K562 (cell line): Measurements from ENCODE around the gene HMG20B. TPM values are rescaled to one million over a fixed set of nuclear protein-coding genes. Genes with fewer than 3 reads are reported as not detected.
A peak's percentile ranks its signal among the peaks of the same experiment; 100 is the strongest.

ENCODE experiments used
- ATAC-seq: fragments of 200-7000 bp; cut with Tn5 transposase; 3 replicates; pipeline ENCODE4 v1.9.1; 2020; ENCODE audit warnings: moderate library complexity
- BruUV-seq: library from RNA; stranded (reverse); fragments of 400-500 nt; replicated peaks from 2 replicates; lab custom pipeline; 2021; lab: Mats Ljungman, UMichigan
- CTCF ChIA-PET: fragments of 300-600 bp; formaldehyde crosslinking; extraction: SDS; loops from one replicate; lab custom pipeline; 2021; ENCODE audit warnings: low intra/inter-chr PET ratio; lab: Yijun Ruan, JAX
- POLR2A ChIA-PET: fragments of 300-600, 350-650 bp; sonication (Branson Sonifier 250); formaldehyde crosslinking; extraction: SDS; loops from one replicate; lab custom pipeline; 2021; ENCODE audit warnings: antibody characterized with exemption, inconsistent platforms; lab: Yijun Ruan, JAX
- DNase-seq, 4 experiments: peaks; one replicate each; pipeline versions ENCODE4 v3.0.0 to v3.0.0-alpha.2; 2011 to 2018; ENCODE audit warnings: low spot score in 3 of 4, mixed read lengths in 3 of 4; ENCODE audit errors: extremely low read depth in 1 of 4
- FAIRE-seq: peaks from 2 replicates; lab custom pipeline; 2011; peaks lifted over from hg19 to GRCh38; lab: Jason Lieb, UNC
- H2AFZ ChIP-seq: 2 replicates; pipeline ENCODE4 v1.6.0; 2011; ENCODE audit warnings: low read depth, low read length, control low read depth, inconsistent platforms
- H3K27ac ChIP-seq: fragments of 200-600 bp; 3 replicates; pipeline ENCODE4 v1.8.0; 2011; ENCODE audit warnings: low read depth, mild to moderate bottlenecking, control low read depth, inconsistent platforms, low read length, moderate library complexity, mixed read lengths; ENCODE audit errors: extremely low read depth
- H3K27me3 ChIP-seq, 2 experiments: fragments of 300-600 bp in 1 of 2; 2 replicates in 1 of 2; 3 replicates in 1 of 2; pipeline versions ENCODE4 v1.6.0 to v1.8.0; 2011; ENCODE audit warnings: inconsistent platforms in 2 of 2, low read length in 2 of 2, mild to moderate bottlenecking in 1 of 2, mixed read lengths in 1 of 2, moderate library complexity in 1 of 2; ENCODE audit not compliant: control insufficient read depth in 2 of 2, insufficient read depth in 2 of 2
- H3K36me3 ChIP-seq: fragments of 300-600 bp; 3 replicates; pipeline ENCODE4 v1.8.0; 2011; ENCODE audit warnings: mild to moderate bottlenecking, low read length, inconsistent platforms; ENCODE audit not compliant: control insufficient read depth, insufficient read depth
- H3K4me1 ChIP-seq, 2 experiments: fragments of 200-600 bp in 1 of 2; replicated peaks in 1 of 2; 2 replicates in 1 of 2; 3 replicates in 1 of 2; pipeline versions ENCODE4 v1.5.1 to v1.8.0; 2011; ENCODE audit warnings: inconsistent platforms in 2 of 2, low read length in 2 of 2, mild to moderate bottlenecking in 1 of 2, mixed read lengths in 1 of 2, moderate library complexity in 1 of 2; ENCODE audit not compliant: control insufficient read depth in 2 of 2, insufficient read depth in 2 of 2
- H3K4me2 ChIP-seq: 2 replicates; pipeline ENCODE4 v1.6.1; 2011; ENCODE audit warnings: low read length, control low read depth, inconsistent platforms, mixed read lengths; ENCODE audit not compliant: insufficient read depth
- H3K4me3 ChIP-seq: fragments of 200-600 bp; sonication (generic), shearing (Covaris generic); 2 replicates; pipeline ENCODE4 v1.5.1; 2016; ENCODE audit warnings: control low read depth, inconsistent platforms
- H3K79me2 ChIP-seq: fragments of 200-600 bp; 3 replicates; pipeline ENCODE4 v1.8.0; 2011; ENCODE audit warnings: low read length, inconsistent platforms; ENCODE audit not compliant: control insufficient read depth, insufficient read depth
- H3K9ac ChIP-seq, 2 experiments: 2 replicates each; pipeline versions ENCODE4 v1.6.0 to v1.6.1; 2011; ENCODE audit warnings: low read depth in 2 of 2, low read length in 2 of 2, control low read depth in 1 of 2, inconsistent platforms in 1 of 2, mild to moderate bottlenecking in 1 of 2, mixed read lengths in 1 of 2; ENCODE audit not compliant: insufficient read depth in 1 of 2
- H3K9me1 ChIP-seq: one replicate; pipeline ENCODE4 v1.6.0; 2011; ENCODE audit warnings: inconsistent platforms, mild to moderate bottlenecking, low read length, moderate library complexity; ENCODE audit not compliant: control insufficient read depth, insufficient read depth
- H3K9me3 ChIP-seq: replicated peaks from 2 replicates; pipeline ENCODE4 v1.5.1; 2011; ENCODE audit warnings: low read depth, low read length, inconsistent platforms; ENCODE audit not compliant: control insufficient read depth, insufficient read depth
- H4K20me1 ChIP-seq: replicated peaks from 2 replicates; pipeline ENCODE4 v1.6.1; 2011; ENCODE audit warnings: low read length, inconsistent platforms, mixed read lengths; ENCODE audit not compliant: control insufficient read depth, insufficient read depth
- ATF1 ChIP-seq, 2 experiments: fragments of 450-650 bp in 1 of 2; IDR thresholded peaks; 2 replicates each; pipeline ENCODE4 v1.6.1; 2016; ENCODE audit warnings: missing compliant biosample characterization in 1 of 2, missing genetic modification characterization in 1 of 2
- DIDO1 ChIP-seq: fragments of 450-650 bp; IDR thresholded peaks from 2 replicates; pipeline ENCODE4 v1.6.1; 2016; ENCODE audit warnings: low read depth, missing biosample characterization, missing genetic modification characterization
- EHMT2 ChIP-seq: fragments of 450-650 bp; IDR thresholded peaks from 2 replicates; pipeline ENCODE4 v1.6.1; 2018; ENCODE audit warnings: antibody characterized with exemption
- EZH2 ChIP-seq: IDR thresholded peaks from 2 replicates; pipeline ENCODE4 v1.6.1; 2012; ENCODE audit warnings: low read depth, mild to moderate bottlenecking, inconsistent platforms, low read length, borderline replicate concordance
- IFI16 ChIP-seq: fragments of 250-450 bp; sonication (Bioruptor Pico); IDR thresholded peaks from 2 replicates; pipeline ENCODE4 v2.1.2; 2022; ENCODE audit warnings: mild to moderate bottlenecking, inconsistent platforms
- NCOA2 ChIP-seq, 2 experiments: fragments of 450-650 bp; IDR thresholded peaks; 2 replicates each; pipeline ENCODE4 v1.6.1; 2018; ENCODE audit warnings: mild to moderate bottlenecking in 2 of 2, moderate library complexity in 1 of 2; ENCODE audit not compliant: partially characterized antibody in 2 of 2
- NFE2L1 ChIP-seq: fragments of 450-650 bp; IDR thresholded peaks from 2 replicates; pipeline ENCODE4 v1.6.1; 2016; ENCODE audit warnings: missing genetic modification characterization, low read depth, mild to moderate bottlenecking, missing compliant biosample characterization, moderate library complexity, borderline replicate concordance
- TBL1XR1 ChIP-seq, 2 experiments: IDR thresholded peaks; 2 replicates each; pipeline ENCODE4 v1.6.1; 2012; ENCODE audit warnings: improper control_type of control experiment in 2 of 2, low read length in 2 of 2, mild to moderate bottlenecking in 1 of 2
- ZNF592 ChIP-seq: fragments of 450-650 bp; IDR thresholded peaks from 2 replicates; pipeline ENCODE4 v1.6.1; 2017; ENCODE audit warnings: antibody characterized with exemption, mild to moderate bottlenecking
- ZNF778 ChIP-seq: fragments of 450-650 bp; formaldehyde crosslinking; IDR thresholded peaks from 2 replicates; pipeline ENCODE4 v1.4.0; 2020; ENCODE audit warnings: mild to moderate bottlenecking, moderate library complexity
- WGBS: fragments of 100-300 bp; shearing (Covaris generic); methylation state at CpG from one replicate; pipeline ENCODE4 v1.1.6; 2016; ENCODE audit warnings: low coverage, mixed read lengths; ENCODE audit not compliant: insufficient coverage; ENCODE audit errors: missing lambda C conversion rate; 5-methylcytosine and 5-hydroxymethylcytosine counted together
- in situ Hi-C: fragments of 300-500 bp; cut with MboI; formaldehyde crosslinking; loops from 4 replicates; pipeline ENCODE4 v1.15.0; 2018; ENCODE audit warnings: inconsistent platforms, mixed read lengths
- intact Hi-C: fragments of 100-400 bp; cut with micrococcal nuclease; formaldehyde crosslinking; loops from 2 replicates; pipeline ENCODE4 v1.14.2; 2022
- polyA plus RNA-seq, 8 experiments: library from polyadenylated mRNA; depleted of rRNA in 4 of 8; stranded (reverse) in 5 of 8; unstranded in 3 of 8; fragments of >200 nt; fragmentation: Nextera tagmentation in 2 of 8; fragmentation: Illumina TruSeq in 1 of 8; extraction: Ambion mirVana in 2 of 8; extraction: Trizol in 1 of 8; gene quantifications; 2 replicates each; pipeline versions ENCODE4 v1.2.1 to v1.2.3, GENCODE V29; 2011 to 2014; ENCODE audit warnings: inconsistent platforms in 1 of 8, missing spikeins in 1 of 8
- total RNA-seq, 7 experiments: library from RNA; depleted of rRNA in 6 of 7; stranded (reverse); fragments of >200 nt in 6 of 7; fragmentation: Illumina TruSeq in 2 of 7; extraction: Trizol in 2 of 7; gene quantifications; 2 replicates each; pipeline versions ENCODE4 v1.2.1 to v1.2.3, GENCODE V29; 2011 to 2021; ENCODE audit warnings: low replicate concordance in 1 of 7
- TF ChIP-seq, protein P1 (sequence below): fragments of 450-650 bp; IDR thresholded peaks from 2 replicates; pipeline ENCODE4 v1.6.1; 2016
- TF ChIP-seq, protein P2 (sequence below), 2 experiments: fragments of 250-450 bp in 1 of 2; fragments of 450-650 bp in 1 of 2; sonication (Bioruptor Pico) in 1 of 2; IDR thresholded peaks; 2 replicates each; pipeline versions ENCODE4 v1.6.1 to v1.8.0; 2016 to 2021; ENCODE audit warnings: mild to moderate bottlenecking in 2 of 2, moderate library complexity in 2 of 2, missing compliant biosample characterization in 1 of 2, missing genetic modification characterization in 1 of 2
- TF ChIP-seq, protein P3 (sequence below): fragments of 450-650 bp; IDR thresholded peaks from 2 replicates; pipeline ENCODE4 v1.6.1; 2016; ENCODE audit warnings: borderline replicate concordance

The HMG20B gene
- total and polyA plus RNA-seq, 9 of the 15 experiments (the other 6 are each of a cell fraction or from before 2014, with no cell fraction given), result 0.35 to 172 (median 38.6) TPM

DNA sequence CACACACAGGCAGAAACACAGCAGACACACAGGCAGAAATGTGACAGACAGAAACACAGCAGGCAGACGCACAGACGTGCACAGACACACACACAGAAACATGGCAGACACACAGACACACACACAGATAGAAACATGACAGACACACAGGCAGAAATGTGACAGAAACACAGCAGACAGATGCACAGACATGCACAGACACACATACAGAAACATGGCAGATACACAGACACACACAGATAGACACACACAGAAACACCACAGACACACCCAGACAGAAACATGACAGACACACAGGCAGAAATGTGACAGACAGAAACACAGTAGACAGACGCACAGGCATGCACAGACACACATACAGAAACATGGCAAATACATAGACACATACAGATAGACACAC, 32.6 kb downstream of the HMG20B start (continued):
- TF ChIP-seq EHMT2 (0 out of 2 replicates have a peak, but pooled peaks have one; percentile 19), NFE2L1 (tag) (no peak)
- TF ChIP-seq, protein P1, sequence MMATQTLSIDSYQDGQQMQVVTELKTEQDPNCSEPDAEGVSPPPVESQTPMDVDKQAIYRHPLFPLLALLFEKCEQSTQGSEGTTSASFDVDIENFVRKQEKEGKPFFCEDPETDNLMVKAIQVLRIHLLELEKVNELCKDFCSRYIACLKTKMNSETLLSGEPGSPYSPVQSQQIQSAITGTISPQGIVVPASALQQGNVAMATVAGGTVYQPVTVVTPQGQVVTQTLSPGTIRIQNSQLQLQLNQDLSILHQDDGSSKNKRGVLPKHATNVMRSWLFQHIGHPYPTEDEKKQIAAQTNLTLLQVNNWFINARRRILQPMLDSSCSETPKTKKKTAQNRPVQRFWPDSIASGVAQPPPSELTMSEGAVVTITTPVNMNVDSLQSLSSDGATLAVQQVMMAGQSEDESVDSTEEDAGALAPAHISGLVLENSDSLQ, result peak; percentile 61

- no peak for DNase-seq
- Histone ChIP-seq H4K20me1 (no peaks in the 10 kb centered on the region), H2AFZ (peak overlapping the region; percentile 95), H3K4me1 (peaks cover 38 to 77% of the 10 kb centered on the region in 2 experiments), H3K36me3 (peaks cover 30% of the 10 kb centered on the region; the same call in 1 of the 3 replicates), H3K9ac (peak overlapping the region; percentile 92), H3K27ac (peak overlapping the region; percentile 98), H3K79me2 (peaks cover 44% of the 10 kb centered on the region), H3K4me2 (peak overlapping the region; percentile 91), H3K4me3 (peak overlapping the region; percentile 89), H3K9me3 (no peaks in the 10 kb centered on the region; the same call in 1 of the 2 replicates), H3K9me1 (peaks cover 2% of the 10 kb centered on the region), H3K27me3 (no peaks in the 10 kb centered on the region)
- intact Hi-C loops, result loop anchor here (10.0 kb wide), 1 partner anchor 61 kb away; no protein-coding TSS in a partner anchor
- BruUV-seq, result no TSS peak
- ChIA-PET POLR2A (no interaction called here), CTCF (no interaction called here)
- no peak for ATAC-seq
- FAIRE-seq, result peak; percentile 90
- in situ Hi-C loops, result no loop called here
- WGBS, result 7% methylated on average over 5 of the region's 5 CpGs
- TF ChIP-seq ZNF592 (no peak), TBL1XR1 (IDR thresholded peaks at IDR 0.05; ENCODE audit: low read length in 2 of 2) (no peak), IFI16 (CRISPR knock-in tag) (no peak), ZNF778 (no peak), ATF1 (CRISPR knock-in tag; IDR thresholded peaks at IDR 0.05) (no peak), ATF1 (tag; IDR thresholded peaks at IDR 0.05) (no peak), EZH2 (no peak), DIDO1 (tag) (no peak), NCOA2 (IDR thresholded peaks at IDR 0.05; ENCODE audit: partially characterized antibody in 2 of 2) (no peak)
- TF ChIP-seq, protein P2, sequence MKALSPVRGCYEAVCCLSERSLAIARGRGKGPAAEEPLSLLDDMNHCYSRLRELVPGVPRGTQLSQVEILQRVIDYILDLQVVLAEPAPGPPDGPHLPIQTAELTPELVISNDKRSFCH (CRISPR knock-in tag; IDR thresholded peaks at IDR 0.05), result no peak
- TF ChIP-seq, protein P2 (tag; IDR thresholded peaks at IDR 0.05), result no peak
- TF ChIP-seq, protein P3, sequence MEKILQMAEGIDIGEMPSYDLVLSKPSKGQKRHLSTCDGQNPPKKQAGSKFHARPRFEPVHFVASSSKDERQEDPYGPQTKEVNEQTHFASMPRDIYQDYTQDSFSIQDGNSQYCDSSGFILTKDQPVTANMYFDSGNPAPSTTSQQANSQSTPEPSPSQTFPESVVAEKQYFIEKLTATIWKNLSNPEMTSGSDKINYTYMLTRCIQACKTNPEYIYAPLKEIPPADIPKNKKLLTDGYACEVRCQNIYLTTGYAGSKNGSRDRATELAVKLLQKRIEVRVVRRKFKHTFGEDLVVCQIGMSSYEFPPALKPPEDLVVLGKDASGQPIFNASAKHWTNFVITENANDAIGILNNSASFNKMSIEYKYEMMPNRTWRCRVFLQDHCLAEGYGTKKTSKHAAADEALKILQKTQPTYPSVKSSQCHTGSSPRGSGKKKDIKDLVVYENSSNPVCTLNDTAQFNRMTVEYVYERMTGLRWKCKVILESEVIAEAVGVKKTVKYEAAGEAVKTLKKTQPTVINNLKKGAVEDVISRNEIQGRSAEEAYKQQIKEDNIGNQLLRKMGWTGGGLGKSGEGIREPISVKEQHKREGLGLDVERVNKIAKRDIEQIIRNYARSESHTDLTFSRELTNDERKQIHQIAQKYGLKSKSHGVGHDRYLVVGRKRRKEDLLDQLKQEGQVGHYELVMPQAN, result no peak
Observed at GRCh38 chr19:3605770-3606169, 33.0 kb downstream of the HMG20B start.
